ENCODE measurements around the gene TMEM132D.

Gene TMEM132D

DNA sequence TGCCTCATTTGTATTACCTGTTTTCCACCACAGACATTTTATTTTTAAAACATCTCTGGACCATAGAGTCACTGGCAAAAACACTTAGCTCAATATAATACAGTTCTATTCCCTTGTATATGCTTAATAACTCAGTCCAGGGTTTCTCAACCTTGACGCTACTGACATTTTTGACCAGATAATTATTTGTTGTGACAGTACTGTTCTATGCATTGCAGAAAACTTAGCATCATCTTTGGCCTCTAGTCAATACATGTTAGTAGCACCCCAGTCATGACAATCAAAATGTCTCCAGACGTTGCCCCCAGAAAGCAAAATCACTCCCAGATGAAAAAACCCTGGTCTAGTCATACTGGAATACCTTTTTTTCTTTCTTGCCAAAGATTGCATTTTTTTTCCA, 174.7 kb downstream of the TMEM132D start:
- H3K27me3 Mint-ChIP-seq: no peaks in the 10 kb centered on the region
- no peak overlapping the region for H3K4me3 Mint-ChIP-seq
- ATAC-seq: no peak
- no peak overlapping the region for H3K27ac Mint-ChIP-seq
- peaks cover 0 to 18% of the 10 kb centered on the region in 2 donors for H3K9me3 Mint-ChIP-seq
- H3K4me1 Mint-ChIP-seq: no peaks in the 10 kb centered on the region
- DNase-seq: no peak

DNA sequence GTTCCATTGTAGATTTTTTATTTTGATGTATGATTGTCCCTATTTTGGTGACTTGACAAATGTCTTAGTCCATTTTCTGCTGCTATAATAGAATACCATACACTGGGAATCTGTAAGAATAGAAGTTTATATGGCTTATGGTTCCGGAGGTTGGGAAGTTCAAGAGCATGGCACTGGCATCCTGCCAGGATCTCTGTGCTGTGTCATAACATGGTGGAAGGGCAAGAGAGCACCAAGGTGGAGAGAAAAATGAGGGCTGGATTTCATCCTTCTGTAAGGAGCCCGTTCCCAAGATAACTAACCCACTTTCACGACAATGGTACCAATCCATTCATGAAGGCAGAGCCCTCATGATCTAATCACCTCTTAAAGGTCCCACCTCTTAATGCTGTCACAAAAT, 176.7 kb downstream of the TMEM132D start:
- Mint-ChIP-seq H3K27me3 (no peaks in the 10 kb centered on the region), H3K4me1 (no peaks in the 10 kb centered on the region), H3K27ac (no peak overlapping the region), H3K9me3 (peaks cover 9 to 31% of the 10 kb centered on the region in 2 donors), H3K4me3 (no peak overlapping the region)
- DNase-seq (no peak), ATAC-seq (no peak)

DNA sequence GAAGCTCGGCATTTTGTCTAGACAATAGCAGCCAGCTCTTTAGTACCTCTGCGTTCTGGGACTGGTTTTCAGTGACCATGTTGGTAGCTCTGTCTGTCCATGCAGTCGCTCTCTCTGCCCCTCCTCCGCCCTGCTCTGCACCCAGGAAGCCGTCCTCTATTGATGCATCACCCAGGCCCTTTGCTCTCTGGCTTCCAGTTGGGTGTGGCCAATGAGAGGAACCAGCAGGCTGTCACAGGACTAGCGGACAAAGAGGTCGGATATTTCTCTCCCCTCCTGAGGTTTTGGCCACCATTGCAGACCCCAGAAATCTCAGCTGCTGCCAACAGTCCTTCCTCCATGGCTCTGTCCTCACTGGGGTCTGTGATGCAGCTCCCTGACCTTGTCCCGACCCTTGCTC, 180.6 kb downstream of the TMEM132D start:
- Mint-ChIP-seq H3K4me3 (no peak overlapping the region), H3K27ac (peak overlapping the region in 1 of 2 donors; percentile 23), H3K4me1 (no peaks in the 10 kb centered on the region), H3K9me3 (peaks cover 9 to 23% of the 10 kb centered on the region in 2 donors), H3K27me3 (no peaks in the 10 kb centered on the region)
- DNase-seq (no peak), ATAC-seq (no peak)

DNA sequence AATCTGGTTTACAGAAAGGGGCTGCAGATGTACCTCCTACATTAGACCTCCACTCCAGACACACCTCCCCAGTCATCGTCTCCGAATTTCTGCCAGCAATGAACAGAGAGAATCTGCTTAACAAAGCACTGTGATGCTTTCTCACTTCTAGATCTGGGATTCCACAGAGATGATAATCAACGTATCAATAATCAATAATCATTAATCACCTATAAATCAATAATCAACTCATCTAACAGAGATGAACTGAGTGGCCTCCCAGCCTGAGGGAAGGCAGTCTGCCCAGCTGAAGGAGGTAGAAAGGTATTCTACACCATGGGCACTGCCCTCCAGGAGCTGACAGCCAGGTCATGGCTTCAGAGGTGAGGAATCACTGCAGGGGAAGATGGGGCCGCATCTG, 183.2 kb downstream of the TMEM132D start:
- DNase-seq (no peak), ATAC-seq (peak; percentile 31)
- Mint-ChIP-seq H3K4me3 (no peak overlapping the region), H3K27me3 (no peaks in the 10 kb centered on the region), H3K9me3 (peaks cover 9 to 31% of the 10 kb centered on the region in 2 donors), H3K4me1 (no peaks in the 10 kb centered on the region), H3K27ac (no peak overlapping the region)

DNA sequence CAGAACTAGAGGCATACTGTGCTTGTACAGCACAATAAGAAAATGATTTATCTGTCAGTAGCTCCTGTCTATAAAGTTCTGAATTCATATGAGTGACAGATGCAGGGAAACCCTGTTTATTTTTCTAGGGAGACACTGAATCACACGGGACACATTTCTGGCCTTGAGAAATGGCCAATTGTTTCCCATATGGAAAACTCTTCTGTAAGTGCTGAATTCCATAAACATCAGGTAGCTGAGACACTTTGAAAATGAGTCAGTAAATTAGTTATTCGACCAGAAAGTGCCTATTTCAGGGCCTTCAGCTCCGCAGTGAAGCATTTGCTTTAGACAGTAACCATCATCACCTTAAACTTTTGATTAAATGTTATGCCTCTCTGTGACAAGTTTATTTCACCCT, 184.4 kb downstream of the TMEM132D start:
- H3K27me3 Mint-ChIP-seq: no peaks in the 10 kb centered on the region
- H3K9me3 Mint-ChIP-seq: peaks cover 9 to 31% of the 10 kb centered on the region in 2 donors
- no peak overlapping the region for H3K4me3 Mint-ChIP-seq
- ATAC-seq (no peak), DNase-seq (no peak)
- H3K4me1 Mint-ChIP-seq: no peaks in the 10 kb centered on the region
- H3K27ac Mint-ChIP-seq: no peak overlapping the region

DNA sequence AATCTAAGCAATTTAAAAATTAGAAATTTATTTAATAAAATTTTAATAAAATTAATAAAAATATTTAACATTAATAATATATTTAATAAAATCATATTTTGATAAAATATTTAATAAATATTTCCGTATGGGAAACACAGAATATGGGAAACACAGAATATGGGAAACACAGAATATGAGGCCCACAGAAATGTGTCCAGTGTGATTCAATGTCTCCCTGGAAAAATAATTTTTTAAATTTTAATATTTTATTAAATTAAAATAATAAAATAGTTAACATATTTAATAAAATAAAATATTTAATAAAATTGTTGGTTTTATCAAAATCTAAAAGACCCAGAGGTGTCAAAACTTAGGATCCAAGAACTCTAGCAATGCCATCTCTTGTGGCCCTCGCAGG, 186.4 kb downstream of the TMEM132D start:
- DNase-seq: no peak
- peaks cover 4 to 18% of the 10 kb centered on the region in 2 donors for H3K9me3 Mint-ChIP-seq
- H3K27ac Mint-ChIP-seq: no peak overlapping the region
- ATAC-seq: no peak
- no peaks in the 10 kb centered on the region for H3K27me3 Mint-ChIP-seq
- no peaks in the 10 kb centered on the region for H3K4me1 Mint-ChIP-seq
- no peak overlapping the region for H3K4me3 Mint-ChIP-seq

DNA sequence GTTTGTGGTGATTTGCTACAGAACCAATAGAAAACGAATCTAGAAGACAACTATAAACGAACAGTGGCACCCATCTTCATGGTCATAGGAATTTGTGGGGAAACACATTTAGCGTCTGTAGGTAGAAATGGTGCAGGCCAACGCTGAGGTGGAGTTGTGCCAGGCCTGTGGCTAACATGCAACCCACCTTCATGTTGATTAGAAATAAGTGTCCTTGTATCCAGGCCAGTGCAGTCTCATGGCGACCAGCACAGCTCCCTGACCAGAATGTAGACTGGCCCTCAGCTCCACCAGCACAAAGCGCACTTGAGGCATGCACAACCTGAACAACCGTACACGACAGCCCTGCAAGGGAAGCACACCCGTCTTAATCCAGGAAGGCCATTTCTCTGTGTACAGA, 187.0 kb downstream of the TMEM132D start:
- Mint-ChIP-seq H3K4me1 (no peaks in the 10 kb centered on the region), H3K9me3 (peaks cover 6 to 12% of the 10 kb centered on the region in 2 donors), H3K27ac (no peak overlapping the region), H3K27me3 (no peaks in the 10 kb centered on the region), H3K4me3 (no peak overlapping the region)
- ATAC-seq (no peak), DNase-seq (no peak)

DNA sequence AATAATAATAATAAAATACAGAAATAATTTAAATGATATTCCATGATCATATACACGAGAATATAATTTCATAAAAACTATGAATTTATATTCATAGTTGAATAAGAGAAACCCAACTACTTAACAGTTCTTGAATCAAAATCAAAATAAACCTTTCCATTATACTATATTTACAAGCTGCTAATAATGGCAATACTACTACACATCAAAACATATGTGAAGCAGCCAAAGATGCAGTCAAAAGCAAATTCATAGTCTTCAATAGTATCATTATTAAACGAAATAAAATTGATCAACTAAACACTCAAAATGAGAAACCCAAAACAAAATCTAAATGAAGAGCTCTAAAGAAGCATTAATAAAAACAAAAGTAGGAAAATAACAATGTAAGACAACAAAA, 197.1 kb downstream of the TMEM132D start:
- H3K4me1 Mint-ChIP-seq: no peaks in the 10 kb centered on the region
- H3K9me3 Mint-ChIP-seq: peaks cover 21 to 29% of the 10 kb centered on the region in 2 donors
- DNase-seq (no peak), ATAC-seq (no peak)
- H3K27ac Mint-ChIP-seq: no peak overlapping the region
- H3K27me3 Mint-ChIP-seq: no peaks in the 10 kb centered on the region
- no peak overlapping the region for H3K4me3 Mint-ChIP-seq

DNA sequence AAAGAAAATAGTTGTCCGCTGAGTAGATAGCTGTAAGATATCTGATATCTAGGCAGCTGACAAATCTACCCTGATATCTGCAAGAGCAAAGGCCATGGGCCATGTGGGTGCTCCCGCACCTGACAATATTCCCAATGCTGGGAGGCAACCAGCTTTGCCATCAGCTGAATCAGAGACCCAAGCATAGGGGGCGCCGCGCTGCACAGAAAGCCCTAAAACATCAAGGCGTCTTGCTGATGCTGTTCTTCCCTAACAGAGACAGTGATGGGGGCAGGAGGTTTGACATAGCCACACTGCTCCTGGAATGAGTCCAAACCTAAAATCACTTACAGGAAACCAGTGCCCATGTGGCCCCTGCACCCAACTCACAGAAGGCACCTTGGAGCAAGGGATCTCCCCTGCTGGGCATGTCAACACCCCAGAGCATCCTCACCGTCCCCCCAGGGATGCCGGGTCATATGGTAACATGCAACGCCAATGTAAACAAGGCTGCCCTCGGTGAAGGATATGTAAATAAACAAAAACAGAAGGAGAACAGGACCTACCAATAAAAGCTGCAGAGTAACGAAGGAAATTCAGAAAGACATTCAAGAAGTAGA, 199.5 kb downstream of the TMEM132D start:
- H3K4me1 Mint-ChIP-seq: no peaks in the 10 kb centered on the region
- no peak overlapping the region for H3K4me3 Mint-ChIP-seq
- H3K27ac Mint-ChIP-seq: no peak overlapping the region
- DNase-seq (no peak), ATAC-seq (no peak)
- peaks cover 24 to 30% of the 10 kb centered on the region in 2 donors for H3K9me3 Mint-ChIP-seq
- H3K27me3 Mint-ChIP-seq: no peaks in the 10 kb centered on the region

DNA sequence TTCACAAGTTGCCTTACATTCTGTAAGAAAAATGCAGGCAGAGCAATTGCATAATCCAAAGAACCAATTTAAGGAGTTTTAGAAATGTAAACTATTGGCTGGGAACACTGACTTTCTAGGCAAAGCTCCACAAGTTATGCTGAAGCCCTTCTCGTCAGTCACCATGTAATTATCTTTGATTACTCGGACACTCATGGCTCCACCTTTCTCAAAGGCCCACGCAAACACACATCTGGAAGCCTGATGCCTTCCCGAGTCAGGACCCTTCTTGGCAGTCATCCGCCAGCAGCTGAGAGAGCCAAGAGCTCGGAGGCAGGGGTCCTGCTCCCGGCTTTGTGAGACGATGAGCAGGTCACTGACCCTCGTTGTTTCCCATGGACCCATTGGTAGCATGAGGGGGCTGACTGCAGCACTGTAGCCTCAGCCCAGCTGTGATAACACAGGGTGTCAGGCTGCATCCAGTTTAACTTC, 202.2 kb downstream of the TMEM132D start:
- DNase-seq: no peak
- Mint-ChIP-seq H3K4me1 (no peaks in the 10 kb centered on the region), H3K4me3 (no peak overlapping the region), H3K27me3 (no peaks in the 10 kb centered on the region), H3K9me3 (peaks cover 17 to 23% of the 10 kb centered on the region in 2 donors), H3K27ac (no peak overlapping the region)
- ATAC-seq: no peak

DNA sequence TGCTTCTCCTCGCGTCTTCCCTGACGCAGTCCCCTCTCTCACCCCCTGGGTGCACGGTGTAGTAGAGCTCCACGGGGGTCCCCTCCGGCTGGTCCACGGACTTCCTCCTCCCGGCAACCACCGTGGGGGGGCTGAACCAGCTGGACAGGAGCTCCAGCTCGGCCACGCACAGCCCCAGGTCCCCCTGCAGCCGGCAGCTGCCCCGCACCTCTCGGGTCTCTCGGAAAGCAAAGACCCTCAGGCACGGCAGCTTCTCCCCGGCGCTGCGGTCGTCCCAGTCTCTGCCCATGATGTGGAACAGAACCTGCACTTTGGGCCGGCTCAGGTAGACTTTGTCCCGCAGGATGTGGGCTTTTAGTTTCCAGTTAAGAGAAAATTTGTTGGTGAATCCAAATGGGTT, 203.8 kb downstream of the TMEM132D start:
- H3K27ac Mint-ChIP-seq: no peak overlapping the region

DNA sequence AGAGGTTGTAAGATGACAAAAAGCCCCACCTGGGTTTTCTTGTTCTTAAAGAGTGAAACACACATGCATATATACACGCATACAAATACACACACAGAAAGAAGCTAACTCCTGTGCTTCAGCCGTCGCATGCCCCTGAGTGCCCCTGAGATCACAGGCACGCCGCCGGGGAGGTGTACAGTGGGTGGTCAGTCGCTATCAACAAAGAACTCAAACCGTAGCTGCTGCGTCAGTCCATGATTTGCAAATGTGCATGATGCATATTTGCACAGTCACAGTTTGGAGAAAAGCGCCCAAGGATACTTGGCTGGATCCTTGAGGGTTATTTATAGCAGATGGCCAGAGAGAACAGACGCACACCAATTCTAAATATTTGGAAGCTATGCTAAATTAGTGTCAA, 206.9 kb downstream of the TMEM132D start:
- no peaks in the 10 kb centered on the region for H3K27me3 Mint-ChIP-seq
- no peak overlapping the region for H3K4me3 Mint-ChIP-seq
- H3K9me3 Mint-ChIP-seq: peaks cover 16 to 19% of the 10 kb centered on the region in 2 donors
- H3K27ac Mint-ChIP-seq: no peak overlapping the region
- no peaks in the 10 kb centered on the region for H3K4me1 Mint-ChIP-seq
- DNase-seq: no peak
- no peak for ATAC-seq

More for the DNA sequence above, 203.8 kb downstream of the TMEM132D start:
- Mint-ChIP-seq H3K4me3 (no peak overlapping the region), H3K4me1 (no peaks in the 10 kb centered on the region), H3K9me3 (peaks cover 23 to 28% of the 10 kb centered on the region in 2 donors), H3K27me3 (no peaks in the 10 kb centered on the region)
- ATAC-seq (peak; percentile 28), DNase-seq (no peak)

DNA sequence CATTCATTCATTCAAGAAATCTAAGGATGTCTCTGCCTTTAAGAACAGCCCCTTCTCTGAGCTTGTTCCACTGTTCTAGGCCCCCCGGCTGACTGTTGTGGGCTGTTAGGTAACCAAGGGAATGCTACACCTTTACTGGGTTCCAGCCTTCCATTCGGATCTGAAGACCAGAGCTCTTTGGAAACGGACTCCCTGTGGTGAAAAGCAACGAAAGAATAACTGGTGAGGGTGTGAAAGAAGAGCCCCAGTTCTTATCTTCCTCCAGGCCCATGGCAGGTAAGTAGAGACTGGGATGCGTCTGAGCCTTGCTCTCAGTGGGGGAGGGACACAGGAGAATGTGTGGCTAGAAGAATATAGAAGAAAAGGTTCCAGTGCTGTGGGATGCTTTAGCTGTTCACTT, 207.4 kb downstream of the TMEM132D start:
- Mint-ChIP-seq H3K4me3 (no peak overlapping the region), H3K27ac (no peak overlapping the region), H3K27me3 (no peaks in the 10 kb centered on the region), H3K4me1 (no peaks in the 10 kb centered on the region), H3K9me3 (peaks cover 16 to 19% of the 10 kb centered on the region in 2 donors)
- ATAC-seq (no peak), DNase-seq (no peak)

DNA sequence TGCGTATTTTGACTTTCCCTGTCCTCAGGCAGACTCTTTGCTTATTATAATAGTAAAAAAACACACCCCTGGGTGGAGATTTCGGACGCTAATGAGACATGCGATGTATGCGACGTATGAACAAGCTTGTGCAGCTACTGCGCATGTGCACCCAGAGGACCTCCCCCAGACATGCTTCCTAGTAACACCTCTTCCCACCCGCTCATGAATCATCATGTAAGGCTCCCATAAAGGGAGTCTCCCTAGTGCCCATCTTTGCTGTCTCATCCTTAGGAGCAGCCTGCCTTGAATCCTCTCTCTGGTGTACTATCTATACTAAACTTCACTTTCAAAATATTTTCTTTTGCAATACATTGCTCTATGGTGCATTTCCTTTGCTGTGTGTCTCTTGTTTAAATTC, 210.1 kb downstream of the TMEM132D start:
- H3K27me3 Mint-ChIP-seq: no peaks in the 10 kb centered on the region
- H3K4me3 Mint-ChIP-seq: no peak overlapping the region
- peaks cover 9 to 13% of the 10 kb centered on the region in 2 donors for H3K9me3 Mint-ChIP-seq
- no peaks in the 10 kb centered on the region for H3K4me1 Mint-ChIP-seq
- no peak overlapping the region for H3K27ac Mint-ChIP-seq
- DNase-seq: no peak
- no peak for ATAC-seq

DNA sequence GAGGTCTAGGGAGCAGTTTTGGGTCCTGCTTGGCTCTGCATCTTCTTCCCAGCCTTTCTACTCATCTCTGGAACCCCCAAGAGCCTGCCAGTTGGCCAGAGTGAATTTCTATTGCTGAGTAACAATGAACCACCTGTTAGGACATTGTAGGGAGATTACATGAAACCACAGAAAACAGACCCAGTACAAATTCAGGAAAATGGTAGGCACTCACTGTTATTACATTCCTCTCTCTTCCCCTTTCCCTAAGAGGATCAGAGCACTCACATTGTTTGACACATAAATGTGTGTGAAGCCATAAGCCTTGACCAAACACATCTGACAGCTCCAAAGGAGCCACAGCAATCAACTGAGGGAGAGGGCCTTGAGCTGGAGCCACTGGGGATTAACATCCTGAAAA, 216.1 kb downstream of the TMEM132D start:
- H3K9me3 Mint-ChIP-seq: peaks cover 6 to 17% of the 10 kb centered on the region in 2 donors
- no peak overlapping the region for H3K4me3 Mint-ChIP-seq
- no peaks in the 10 kb centered on the region for H3K27me3 Mint-ChIP-seq
- H3K4me1 Mint-ChIP-seq: no peaks in the 10 kb centered on the region
- DNase-seq (no peak), ATAC-seq (no peak)
- no peak overlapping the region for H3K27ac Mint-ChIP-seq

DNA sequence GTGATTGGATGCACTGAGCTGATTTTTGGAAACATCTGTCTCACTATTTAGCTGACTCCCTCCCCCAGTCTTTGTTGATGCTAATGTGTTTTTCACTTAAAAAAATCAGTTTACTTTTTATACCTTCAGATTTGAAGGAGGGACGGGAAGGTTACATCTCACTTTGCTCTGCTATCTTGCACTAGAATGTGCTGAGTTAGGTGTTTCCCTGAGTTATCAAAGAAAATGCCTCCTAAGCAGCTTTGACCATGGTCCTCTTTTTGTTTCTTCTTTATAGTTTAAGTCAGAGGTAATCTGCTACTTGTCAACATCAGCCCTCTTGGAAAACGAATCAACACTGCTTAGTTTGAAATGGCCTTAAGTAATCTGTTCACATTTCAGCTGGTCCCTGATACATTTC, 222.0 kb downstream of the TMEM132D start:
- no peak for ATAC-seq
- H3K4me1 Mint-ChIP-seq: no peaks in the 10 kb centered on the region
- H3K27me3 Mint-ChIP-seq: no peaks in the 10 kb centered on the region
- H3K9me3 Mint-ChIP-seq: peaks cover 4 to 43% of the 10 kb centered on the region in 2 donors
- no peak overlapping the region for H3K27ac Mint-ChIP-seq
- no peak overlapping the region for H3K4me3 Mint-ChIP-seq
- DNase-seq: no peak

DNA sequence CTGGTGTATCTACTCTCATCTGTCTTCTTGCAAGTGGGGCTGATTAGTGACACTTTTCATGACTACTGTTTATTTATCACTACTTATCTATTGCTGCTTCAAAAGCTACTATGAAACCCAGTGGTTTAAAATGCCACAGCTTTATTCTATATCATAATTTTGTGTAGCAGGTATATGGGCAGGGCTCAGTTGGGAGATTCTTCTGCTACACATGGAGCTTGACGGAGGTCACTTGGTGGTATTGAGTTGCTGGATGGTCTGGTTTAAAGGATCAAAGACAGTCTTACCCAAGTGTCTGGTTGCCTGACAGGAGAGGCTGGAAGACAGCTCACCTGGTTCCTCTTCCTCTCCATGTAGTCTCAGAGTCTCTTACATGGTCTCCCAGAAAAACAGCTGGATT, 222.7 kb downstream of the TMEM132D start:
- Mint-ChIP-seq H3K9me3 (peaks cover 4 to 49% of the 10 kb centered on the region in 2 donors), H3K27me3 (no peaks in the 10 kb centered on the region), H3K4me3 (no peak overlapping the region), H3K27ac (no peak overlapping the region), H3K4me1 (no peaks in the 10 kb centered on the region)
- DNase-seq: no peak
- ATAC-seq: no peak
